ENCODE results near the gene RPRML. TPM values are rescaled to one million over a fixed set of nuclear protein-coding genes. Genes with fewer than 3 reads are reported as not detected.
A peak's percentile ranks its signal among the peaks of the same experiment; 100 is the strongest.

RPRML gene
- total and polyA plus RNA-seq, 7 donors, result 0.32 to 1.4 (median 0.71) TPM; not detected in 4

DNA sequence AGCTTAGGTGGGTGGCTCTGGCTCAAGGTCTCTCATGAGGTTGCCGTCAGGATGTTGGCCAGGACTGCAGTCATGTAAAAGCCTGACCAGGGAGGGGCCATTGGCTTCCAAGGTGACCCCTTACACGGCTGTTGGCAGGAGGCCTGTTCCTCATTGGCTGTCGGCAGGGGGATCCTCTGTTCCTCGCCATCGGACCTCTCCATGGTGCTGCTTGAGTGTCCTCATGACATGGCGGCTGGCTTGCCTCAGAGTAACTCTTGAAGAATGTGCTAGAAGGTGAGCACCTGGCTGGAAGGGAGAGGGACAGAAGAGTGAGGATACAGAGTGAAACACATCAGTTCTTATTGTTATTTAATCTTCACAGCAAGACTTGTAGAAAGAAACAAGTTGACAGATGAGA is 4.7 kb upstream of the RPRML start:
- H3K27ac ChIP-seq, result no peak overlapping the region
- peaks cover 3 to 26% (median 11%) of the 10 kb centered on the region in 3 donors for H3K27me3 ChIP-seq
- WGBS, 2 donors, result 75 to 81% methylated on average over 6 of the region's 6 CpGs
- intact Hi-C loops (cut with DNase I), result no loop called here
- TF ChIP-seq POLR2A (IDR thresholded peaks at IDR 0.05) (no peak), POLR2AphosphoS5 (IDR thresholded peaks at IDR 0.05) (no peak), EP300 (IDR thresholded peaks at IDR 0.05) (no peak)
- TF ChIP-seq, protein P1, sequence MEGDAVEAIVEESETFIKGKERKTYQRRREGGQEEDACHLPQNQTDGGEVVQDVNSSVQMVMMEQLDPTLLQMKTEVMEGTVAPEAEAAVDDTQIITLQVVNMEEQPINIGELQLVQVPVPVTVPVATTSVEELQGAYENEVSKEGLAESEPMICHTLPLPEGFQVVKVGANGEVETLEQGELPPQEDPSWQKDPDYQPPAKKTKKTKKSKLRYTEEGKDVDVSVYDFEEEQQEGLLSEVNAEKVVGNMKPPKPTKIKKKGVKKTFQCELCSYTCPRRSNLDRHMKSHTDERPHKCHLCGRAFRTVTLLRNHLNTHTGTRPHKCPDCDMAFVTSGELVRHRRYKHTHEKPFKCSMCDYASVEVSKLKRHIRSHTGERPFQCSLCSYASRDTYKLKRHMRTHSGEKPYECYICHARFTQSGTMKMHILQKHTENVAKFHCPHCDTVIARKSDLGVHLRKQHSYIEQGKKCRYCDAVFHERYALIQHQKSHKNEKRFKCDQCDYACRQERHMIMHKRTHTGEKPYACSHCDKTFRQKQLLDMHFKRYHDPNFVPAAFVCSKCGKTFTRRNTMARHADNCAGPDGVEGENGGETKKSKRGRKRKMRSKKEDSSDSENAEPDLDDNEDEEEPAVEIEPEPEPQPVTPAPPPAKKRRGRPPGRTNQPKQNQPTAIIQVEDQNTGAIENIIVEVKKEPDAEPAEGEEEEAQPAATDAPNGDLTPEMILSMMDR (IDR thresholded peaks at IDR 0.05), result no peak
- DNase-seq, result no peak
- no peak overlapping the region for H3K4me3 ChIP-seq
- H3K36me3 ChIP-seq, result no peaks in the 10 kb centered on the region
- no peaks in the 10 kb centered on the region for H3K9me3 ChIP-seq
- peaks cover 0 to 9% (median 9%) of the 10 kb centered on the region in 4 donors for H3K4me1 ChIP-seq

DNA sequence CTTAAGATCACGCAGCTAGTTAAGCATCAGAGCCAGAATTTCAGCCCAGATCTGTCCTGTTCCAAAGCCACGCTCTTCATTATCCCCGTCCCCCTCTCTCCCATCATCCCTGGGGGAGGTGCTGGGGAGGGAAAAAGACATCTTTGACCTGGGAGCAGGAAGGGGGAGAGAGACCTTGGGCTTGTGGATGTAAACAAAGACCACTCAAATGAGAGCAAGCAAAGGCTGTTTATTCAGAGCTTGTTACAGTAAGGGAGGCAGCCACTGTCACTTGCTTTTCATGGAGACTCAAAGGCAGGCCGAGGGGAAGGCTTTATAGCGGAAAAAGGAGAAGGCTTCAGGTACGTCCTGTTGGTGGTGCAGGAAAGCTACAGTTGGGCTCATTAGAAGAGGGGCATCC is 3.5 kb upstream of the RPRML start:
- Histone ChIP-seq H3K9me3 (no peaks in the 10 kb centered on the region), H3K27ac (no peak overlapping the region), H3K4me1 (peaks cover 0 to 21% (median 19%) of the 10 kb centered on the region in 4 donors), H3K4me3 (no peak overlapping the region), H3K36me3 (no peaks in the 10 kb centered on the region), H3K27me3 (peaks cover 13 to 38% (median 24%) of the 10 kb centered on the region in 3 donors)
- TF ChIP-seq, protein P1 (IDR thresholded peaks at IDR 0.05), result no peak
- TF ChIP-seq POLR2A (IDR thresholded peaks at IDR 0.05) (no peak), POLR2AphosphoS5 (IDR thresholded peaks at IDR 0.05) (no peak), EP300 (IDR thresholded peaks at IDR 0.05) (no peak)
- DNase-seq, result no peak
- intact Hi-C loops (cut with DNase I), result no loop called here
- 91 to 92% methylated on average over 6 of the region's 6 CpGs for WGBS, 2 donors

DNA sequence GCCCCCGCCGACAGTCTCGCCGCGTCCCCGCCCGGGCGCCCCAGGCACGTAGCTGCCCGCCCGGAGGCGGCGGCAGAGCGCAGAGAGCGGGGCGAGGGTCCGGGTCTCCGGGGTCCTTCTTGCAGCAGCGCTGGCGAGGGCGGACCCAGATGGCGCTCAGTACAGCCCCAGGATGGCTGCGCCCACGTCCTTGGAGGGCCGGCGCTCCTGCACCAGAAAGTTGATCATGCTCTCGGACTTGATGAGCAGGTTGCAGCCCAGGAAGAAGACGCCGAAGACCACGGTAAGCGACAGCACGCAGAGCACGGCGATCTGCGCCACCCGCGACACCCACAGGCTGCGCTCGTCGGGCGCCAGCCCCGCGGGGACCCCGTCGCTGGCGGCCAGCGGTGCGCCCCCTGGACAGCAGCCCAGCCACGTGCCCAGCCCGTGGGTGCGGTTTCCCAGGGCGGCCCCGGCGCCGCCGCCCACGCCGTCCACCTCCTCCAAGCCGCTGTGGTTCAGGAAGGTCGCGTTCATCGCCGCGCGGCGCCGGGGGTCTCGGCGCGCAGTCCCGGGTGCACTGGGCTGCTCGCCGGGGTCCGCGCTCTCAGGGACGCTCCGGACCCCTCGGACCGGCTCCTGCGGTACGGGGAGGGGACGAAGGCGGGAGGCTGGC is 435 bp downstream of the RPRML start:
- Histone ChIP-seq H3K27ac (no peak overlapping the region), H3K9me3 (no peaks in the 10 kb centered on the region), H3K4me3 (peak overlapping the region; percentile 32 to 65 (median 47)), H3K4me1 (peaks cover 0 to 21% (median 19%) of the 10 kb centered on the region in 4 donors), H3K36me3 (no peaks in the 10 kb centered on the region), H3K27me3 (peaks cover 18 to 54% (median 40%) of the 10 kb centered on the region in 3 donors)
- WGBS, 2 donors, result 1% methylated on average over 83 of the region's 83 CpGs
- intact Hi-C loops (cut with DNase I), result no loop called here
- no peak for TF ChIP-seq POLR2A (IDR thresholded peaks at IDR 0.05)
- TF ChIP-seq POLR2AphosphoS5 (IDR thresholded peaks at IDR 0.05), result no peak
- TF ChIP-seq EP300 (IDR thresholded peaks at IDR 0.05), result no peak
- TF ChIP-seq, protein P1 (IDR thresholded peaks at IDR 0.05), result no peak
- no peak for DNase-seq

DNA sequence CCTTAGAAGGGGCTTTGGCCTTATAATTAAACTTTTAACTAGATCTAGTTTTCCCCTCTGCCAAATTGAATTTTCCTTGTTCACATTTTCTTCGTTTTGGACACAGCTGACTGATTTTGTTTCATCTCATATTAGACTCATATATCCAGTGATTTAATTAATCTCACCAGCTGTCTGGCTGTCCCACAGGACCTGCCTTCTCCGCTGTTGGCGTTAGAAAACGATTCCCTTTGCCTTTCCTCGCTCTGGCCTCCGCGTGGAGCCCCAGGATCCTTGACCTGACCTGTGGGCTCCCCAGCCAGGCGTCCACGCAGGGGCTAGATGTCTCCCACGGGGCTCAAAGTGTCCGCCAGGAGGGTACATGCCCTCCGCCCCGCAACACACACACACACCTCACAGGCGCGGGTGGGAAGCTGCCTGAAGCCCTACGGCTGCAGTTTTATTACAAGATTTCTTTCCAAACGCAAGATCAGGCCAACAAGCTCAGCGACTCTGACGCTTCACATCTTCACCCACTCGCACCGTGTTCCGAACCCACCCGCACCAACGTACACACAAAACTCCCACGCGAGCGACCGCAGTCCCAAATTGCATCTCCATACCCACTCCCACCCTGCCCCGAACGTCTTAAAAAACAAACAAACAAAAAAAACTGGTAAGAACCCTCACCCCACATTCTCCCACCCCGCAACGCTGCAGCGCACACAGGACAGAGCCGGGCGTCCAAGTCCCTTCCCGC is 1.1 kb downstream of the RPRML start:
- TF ChIP-seq, protein P1 (IDR thresholded peaks at IDR 0.05), result no peak
- no peak for TF ChIP-seq EP300 (IDR thresholded peaks at IDR 0.05)
- no peak for TF ChIP-seq POLR2A (IDR thresholded peaks at IDR 0.05)
- no peak for TF ChIP-seq POLR2AphosphoS5 (IDR thresholded peaks at IDR 0.05)
- no peak for DNase-seq
- Histone ChIP-seq H3K4me1 (peaks cover 0 to 21% (median 19%) of the 10 kb centered on the region in 4 donors), H3K27ac (no peak overlapping the region), H3K4me3 (peak overlapping the region in 3 of 4 donors; percentile 43 to 65 (median 51)), H3K27me3 (peaks cover 18 to 54% (median 40%) of the 10 kb centered on the region in 3 donors), H3K36me3 (no peaks in the 10 kb centered on the region), H3K9me3 (no peaks in the 10 kb centered on the region)
- intact Hi-C loops (cut with DNase I), result no loop called here
- 14 to 24% methylated on average over 36 of the region's 36 CpGs for WGBS, 2 donors
